B cell (primary cell): ENCODE results near the gene TRIM47. TPM values are rescaled to one million over a fixed set of nuclear protein-coding genes. Genes with fewer than 3 reads are reported as not detected.

Source experiments
- ATAC-seq: fragments of 200-7000 bp; cut with Tn5 transposase; one replicate; pipeline ENCODE4 v1.10.0; 2021; ENCODE audit warnings: low read depth, mild to moderate bottlenecking, moderate number of reproducible peaks, moderate library complexity
- CTCF ChIA-PET: fragments of 350-600 bp; sonication (Branson Sonifier 250); formaldehyde crosslinking; loops from one replicate; lab custom pipeline; 2021; ENCODE audit warnings: antibody characterized with exemption, inconsistent platforms; lab: Charles Lee
- POLR2A ChIA-PET: fragments of 350-600 bp; sonication (Branson Sonifier 250); formaldehyde crosslinking; loops from one replicate; lab custom pipeline; 2021; ENCODE audit warnings: antibody characterized with exemption; lab: Charles Lee
- DNase-seq: peaks from one replicate; pipeline ENCODE4 v3.0.0; 2013
- H2AFZ ChIP-seq: 2 replicates; pipeline ENCODE4 v1.6.1; 2012; ENCODE audit warnings: mild to moderate bottlenecking, low read depth, low read length; ENCODE audit not compliant: insufficient read depth, poor library complexity, severe bottlenecking
- H3K27ac ChIP-seq, 2 donors: 1 replicate in 1 of 2; 2 replicates in 1 of 2; pipeline ENCODE4 v1.5.1; 2012 to 2013; ENCODE audit warnings: low read length in 2 of 2, mild to moderate bottlenecking in 2 of 2, moderate library complexity in 1 of 2
- H3K27me3 ChIP-seq, 4 experiments: fragments of 200-600 bp in 1 of 4; sonication (generic) in 1 of 4; replicated peaks in 1 of 4; 1 replicate in 2 of 4; 2 replicates in 2 of 4; pipeline versions ENCODE4 v1.6.1 to v1.7.0; 2013 to 2016; ENCODE audit warnings: low read length in 3 of 4, mild to moderate bottlenecking in 2 of 4, mixed read lengths in 1 of 4, moderate library complexity in 1 of 4; ENCODE audit not compliant: insufficient read depth in 4 of 4, control insufficient read depth in 3 of 4; ENCODE audit errors: control extremely low read depth in 1 of 4
- H3K36me3 ChIP-seq, 2 experiments: replicated peaks in 1 of 2; 1 replicate in 1 of 2; 2 replicates in 1 of 2; pipeline versions ENCODE4 v1.6.1 to v1.7.1; 2013; ENCODE audit warnings: low read length in 1 of 2; ENCODE audit not compliant: insufficient read depth in 2 of 2, control insufficient read depth in 1 of 2; ENCODE audit errors: control extremely low read depth in 1 of 2, extremely low read depth in 1 of 2
- H3K4me1 ChIP-seq, 2 donors: fragments of 200-600 bp in 1 of 2; sonication (generic) in 1 of 2; 1 replicate in 1 of 2; 2 replicates in 1 of 2; pipeline versions ENCODE4 v1.5.1 to v1.6.1; 2013 to 2017; ENCODE audit warnings: low read length in 2 of 2; ENCODE audit not compliant: control insufficient read depth in 2 of 2, insufficient read depth in 2 of 2
- H3K4me2 ChIP-seq: replicated peaks from 2 replicates; pipeline ENCODE3; 2012; ENCODE audit warnings: mild to moderate bottlenecking, low read depth, low read length; ENCODE audit not compliant: poor library complexity, severe bottlenecking
- H3K4me3 ChIP-seq, 5 experiments: fragments of 200-600 bp in 1 of 5; sonication (generic) in 1 of 5; 1 replicate in 3 of 5; 2 replicates in 2 of 5; pipeline versions ENCODE4 v1.5.1 to v1.7.0; 2011 to 2016; ENCODE audit warnings: low read length in 4 of 5, mild to moderate bottlenecking in 4 of 5, low read depth in 2 of 5, control low read depth in 1 of 5, moderate library complexity in 1 of 5; ENCODE audit not compliant: insufficient read depth in 1 of 5; ENCODE audit errors: control extremely low read depth in 1 of 5, extremely low read depth in 1 of 5
- H3K79me2 ChIP-seq: fragments of 200-600 bp; sonication (generic); one replicate; pipeline ENCODE4 v1.6.0; 2016; ENCODE audit warnings: low read length; ENCODE audit not compliant: control insufficient read depth, insufficient read depth
- H3K9ac ChIP-seq: fragments of 200-600 bp; sonication (generic); 2 replicates; pipeline ENCODE4 v1.6.1; 2017; ENCODE audit warnings: mild to moderate bottlenecking, low read length, moderate library complexity
- H3K9me3 ChIP-seq, 3 donors: one replicate each; pipeline versions ENCODE4 v1.6.1 to v1.7.1; 2013; ENCODE audit warnings: low read length in 2 of 3; ENCODE audit not compliant: control insufficient read depth in 2 of 3, insufficient read depth in 1 of 3; ENCODE audit errors: control extremely low read depth in 1 of 3
- H4K20me1 ChIP-seq: 2 replicates; pipeline ENCODE4 v1.6.0; 2012; ENCODE audit warnings: mild to moderate bottlenecking, low read length; ENCODE audit not compliant: insufficient read depth, control insufficient read depth, poor library complexity, severe bottlenecking
- H3K27ac Mint-ChIP-seq: one replicate; pipeline ENCODE4 v1.8.0; 2021; ENCODE audit warnings: mixed read lengths
- H3K27me3 Mint-ChIP-seq: one replicate; pipeline ENCODE4 v1.8.0; 2021; ENCODE audit warnings: mixed read lengths
- H3K4me1 Mint-ChIP-seq: one replicate; pipeline ENCODE4 v1.8.0; 2021; ENCODE audit warnings: mixed read lengths
- H3K4me3 Mint-ChIP-seq: one replicate; pipeline ENCODE4 v1.8.0; 2021; ENCODE audit warnings: mixed read lengths
- H3K9me3 Mint-ChIP-seq: one replicate; pipeline ENCODE4 v1.8.0; 2022; ENCODE audit warnings: mixed read lengths; ENCODE audit not compliant: insufficient read depth
- CTCF ChIP-seq: fragments of 200-600 bp; IDR thresholded peaks from one replicate; pipeline ENCODE4 v1.8.0; 2022; ENCODE audit warnings: antibody characterized with exemption, mild to moderate bottlenecking
- EZH2 ChIP-seq: IDR thresholded peaks from 2 replicates; pipeline ENCODE4 v1.6.1; 2012; ENCODE audit warnings: borderline replicate concordance, low read depth, mild to moderate bottlenecking, moderate library complexity, low read length; ENCODE audit not compliant: insufficient read depth, poor library complexity, severe bottlenecking
- WGBS: methylation state at CpG from one replicate; pipeline ENCODE4 v1.1.5; 2013; ENCODE audit warnings: missing lambda C conversion rate; ENCODE audit not compliant: insufficient coverage; 5-methylcytosine and 5-hydroxymethylcytosine counted together
- intact Hi-C: fragments of 100-400 bp; cut with micrococcal nuclease; formaldehyde crosslinking; loops from one replicate; pipeline ENCODE4 v1.10.0; 2022
- polyA plus RNA-seq: library from polyadenylated mRNA; depleted of rRNA; stranded (reverse); fragments of >200 nt; gene quantifications from 2 replicates; pipeline ENCODE4 v1.2.3, GENCODE V29; 2012
- total RNA-seq, 2 donors: library from RNA; stranded (reverse); fragments of 120-200 nt in 1 of 2; gene quantifications; 1 replicate in 1 of 2; 2 replicates in 1 of 2; pipeline versions ENCODE4 v1.2.3 to v1.2.4, GENCODE V29; 2013 to 2022

Gene TRIM47
- total and polyA plus RNA-seq, 2 donors (not counting 1 experiment from before 2014, with no cell fraction given): 6.4 to 8.3 TPM

- H3K9ac ChIP-seq: no peak overlapping the region
- ChIA-PET CTCF (no interaction called here), POLR2A (no interaction called here)
- no peak overlapping the region for H3K27ac ChIP-seq
- Mint-ChIP-seq H3K4me3 (no peak overlapping the region), H3K27ac (no peak overlapping the region), H3K4me1 (no peaks in the 10 kb centered on the region), H3K9me3 (no peaks in the 10 kb centered on the region), H3K27me3 (no peaks in the 10 kb centered on the region)
- ATAC-seq (no peak), DNase-seq (no peak)
- no peaks in the 10 kb centered on the region for H4K20me1 ChIP-seq
- no peak overlapping the region for H3K4me2 ChIP-seq
- WGBS: over 99% methylated on average over 13 of the region's 15 CpGs
- no peak overlapping the region for H2AFZ ChIP-seq
- TF ChIP-seq EZH2: no peak
- no peak for TF ChIP-seq CTCF
- H3K27me3 ChIP-seq: no peaks in the 10 kb centered on the region
- intact Hi-C loops: no loop called here
- H3K79me2 ChIP-seq: no peaks in the 10 kb centered on the region
- H3K36me3 ChIP-seq: peaks cover 0 to 4% of the 10 kb centered on the region in 2 experiments
- H3K9me3 ChIP-seq: no peaks in the 10 kb centered on the region
- no peaks in the 10 kb centered on the region for H3K4me1 ChIP-seq
- H3K4me3 ChIP-seq: no peak overlapping the region
Measured at GRCh38 chr17:75921596-75921995, 43.2 kb upstream of the TRIM47 start.

DNA sequence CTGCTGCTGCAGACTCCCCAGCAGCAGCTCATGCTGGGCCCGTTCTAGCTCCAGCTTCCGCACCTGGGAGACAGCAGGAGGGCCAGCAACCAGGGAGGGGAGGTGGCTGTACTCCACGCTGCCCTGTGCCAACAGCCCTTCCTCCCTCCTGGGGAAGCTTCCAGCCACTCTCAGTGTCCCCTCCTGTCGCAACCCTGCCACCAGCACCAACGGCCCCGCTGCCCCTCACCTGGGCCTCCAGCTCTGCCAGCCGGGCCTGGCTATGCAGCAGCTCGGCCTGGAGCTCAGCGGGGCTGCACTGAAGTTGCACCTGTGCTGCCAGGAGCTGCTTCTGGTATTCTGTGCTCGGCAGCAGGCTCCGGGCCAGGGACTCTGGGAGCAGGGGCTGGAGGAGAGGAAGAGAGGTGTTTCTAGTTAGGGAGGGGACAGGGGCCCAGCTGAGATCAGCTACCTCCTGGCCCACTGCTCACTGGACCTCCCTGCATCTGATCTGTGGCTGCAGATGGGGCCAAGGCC lies 41.7 kb upstream of the TRIM47 start:
- no peaks in the 10 kb centered on the region for H3K9me3 Mint-ChIP-seq
- H3K4me3 ChIP-seq: no peak overlapping the region
- no peaks in the 10 kb centered on the region for H3K79me2 ChIP-seq
- H3K9ac ChIP-seq: no peak overlapping the region
- TF ChIP-seq CTCF (no peak), EZH2 (no peak)
- POLR2A ChIA-PET: interaction anchor here (1.0 kb wide), 1 partner anchor 65 kb away, joined by 4 read pairs; the partner anchor contains the start of gene WBP2
- no peak overlapping the region for H3K4me2 ChIP-seq
- H3K27me3 ChIP-seq: no peaks in the 10 kb centered on the region
- CTCF ChIA-PET: no interaction called here
- no peak overlapping the region for H3K27ac ChIP-seq
- peaks cover 0 to 4% of the 10 kb centered on the region in 2 experiments for H3K36me3 ChIP-seq
- no peak overlapping the region for H3K4me3 Mint-ChIP-seq
- no peaks in the 10 kb centered on the region for H3K4me1 ChIP-seq
- WGBS: 97% methylated on average over 11 of the region's 11 CpGs
- no peaks in the 10 kb centered on the region for H4K20me1 ChIP-seq
- ATAC-seq: no peak
- no peak for DNase-seq
- no peaks in the 10 kb centered on the region for H3K4me1 Mint-ChIP-seq
- no peaks in the 10 kb centered on the region for H3K9me3 ChIP-seq
- H3K27ac Mint-ChIP-seq: no peak overlapping the region
- no peaks in the 10 kb centered on the region for H3K27me3 Mint-ChIP-seq
- intact Hi-C loops: no loop called here
- H2AFZ ChIP-seq: no peak overlapping the region
